Stimulated activated CD4-positive, alpha-beta T cell treated with anti-CD3 and anti-CD28 coated beads, Interleukin-1b, Interleukin-23, amount 100 ng/mL, for 48 hours (primary cell): ENCODE data around the gene IPO11.
"Not testable (repeated sequence)": the region's sequence is repeated elsewhere in the genome, so short reads cannot be mapped to it uniquely, and the experiment has no call there.

Experiments used
- DNase-seq: peaks from one replicate; pipeline ENCODE4 v3.0.0-alpha.2; 2020

The IPO11 gene

DNA sequence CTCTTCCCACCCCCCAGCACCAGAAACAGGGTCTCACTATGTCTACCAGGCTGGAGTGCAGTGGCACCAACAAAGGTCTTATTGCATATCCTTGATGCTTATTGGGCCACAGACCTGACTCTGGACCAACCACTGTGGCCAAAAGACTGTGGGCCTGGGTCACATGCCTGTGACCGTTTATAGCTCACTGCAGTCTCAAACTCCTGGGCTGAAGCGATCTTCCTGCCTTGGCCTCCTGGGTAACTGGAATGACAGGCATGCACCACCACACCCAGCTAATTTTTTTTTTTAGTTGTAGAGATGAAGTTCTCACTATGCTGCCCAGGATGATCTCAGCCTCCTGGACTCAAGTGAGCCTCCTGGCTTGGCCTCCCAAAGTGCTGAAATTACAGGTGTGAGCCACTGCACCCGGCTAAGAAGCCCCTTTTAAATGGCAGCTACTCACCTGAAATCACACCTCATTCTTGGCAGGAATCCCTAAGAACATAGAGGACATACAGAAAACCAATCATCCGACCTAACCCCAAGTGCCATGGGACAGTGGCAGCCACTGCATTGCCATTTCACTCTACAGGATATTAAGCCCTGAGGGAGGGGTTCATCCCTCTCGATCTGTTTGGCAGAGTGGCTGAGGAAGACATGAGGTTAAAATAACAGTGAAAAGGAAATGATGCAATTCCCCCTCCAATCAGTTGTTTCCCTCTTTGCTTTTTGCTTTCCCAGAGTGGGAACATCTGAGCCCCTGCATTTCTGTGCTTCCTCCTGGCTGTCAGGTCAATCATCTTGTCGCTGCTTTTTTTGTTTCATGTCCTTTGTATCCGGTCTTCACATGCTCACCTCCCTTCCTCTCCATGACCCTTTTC is 240.7 kb downstream of the IPO11 start:
- DNase-seq: no peak

DNA sequence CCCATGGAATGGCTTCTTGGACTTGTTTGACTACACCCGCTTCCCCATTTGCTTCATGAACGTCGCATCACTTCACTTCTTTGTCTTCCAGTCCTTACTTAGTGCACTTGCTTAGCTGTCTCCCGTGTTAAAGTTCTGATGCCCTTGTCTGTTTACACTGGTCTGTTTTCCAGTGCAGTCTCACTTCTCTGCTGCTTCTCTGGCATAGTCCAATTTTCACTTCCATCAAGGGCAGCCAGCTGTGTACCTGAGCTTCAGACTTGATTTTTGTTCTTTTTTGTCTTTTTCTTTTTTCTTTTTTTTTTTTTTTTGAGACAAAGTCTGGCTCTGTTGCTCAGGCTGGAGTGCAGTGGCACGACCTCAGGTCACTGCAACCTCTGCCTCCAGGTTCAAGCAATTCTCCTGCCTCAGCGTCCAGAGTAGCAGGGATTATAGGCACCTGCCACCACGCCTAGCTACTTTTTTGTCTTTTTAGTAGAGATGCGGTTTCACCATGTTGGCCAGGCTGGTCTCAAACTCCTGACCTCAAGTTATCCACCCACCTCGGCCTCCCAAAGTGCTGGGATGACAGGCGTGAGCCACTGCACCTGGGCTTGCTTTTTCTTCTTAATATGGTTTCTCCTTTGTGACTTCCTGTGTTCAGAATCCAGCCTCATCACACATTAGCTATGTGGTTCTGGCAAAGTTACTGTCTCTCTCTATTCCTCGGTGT is 241.5 kb downstream of the IPO11 start:
- DNase-seq: no peak

DNA sequence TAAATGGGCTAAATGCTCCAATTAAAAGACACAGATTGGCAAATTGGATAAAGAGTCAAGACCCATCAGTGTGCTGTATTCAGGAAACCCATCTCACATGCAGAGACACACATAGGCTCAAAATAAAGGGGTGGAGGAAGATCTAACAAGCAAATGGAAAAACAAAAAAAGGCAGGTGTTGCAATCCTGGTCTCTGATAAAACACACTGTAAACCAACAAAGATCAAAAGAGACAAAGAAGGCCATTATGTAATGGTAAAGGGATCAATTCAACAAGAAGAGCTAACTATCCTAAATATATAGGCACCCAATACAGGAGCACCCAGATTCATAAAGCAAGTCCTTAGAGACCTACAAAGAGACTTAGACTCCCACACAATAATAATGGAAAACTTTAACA is 245.2 kb downstream of the IPO11 start:
- DNase-seq: not testable (repeated sequence)

DNA sequence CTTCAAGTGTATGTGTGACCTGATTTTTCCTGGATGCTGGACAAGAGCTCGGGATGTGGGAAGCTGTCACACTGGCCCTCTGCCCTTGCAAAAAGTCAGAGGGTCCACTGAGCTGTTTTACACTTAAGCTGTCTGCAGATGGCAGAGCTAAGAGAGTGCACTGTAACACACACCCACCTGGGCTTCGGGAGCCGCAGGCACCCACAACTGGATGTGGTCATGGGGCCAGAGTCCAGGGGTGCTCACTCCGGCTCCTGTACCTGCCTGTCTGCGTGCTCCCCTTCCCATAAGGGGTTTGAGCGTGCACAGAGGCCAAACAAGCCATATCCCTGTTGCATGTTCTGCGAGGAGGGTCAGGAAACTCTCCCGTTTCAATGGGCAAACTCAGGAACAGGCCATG is 248.6 kb downstream of the IPO11 start:
- DNase-seq: no peak

DNA sequence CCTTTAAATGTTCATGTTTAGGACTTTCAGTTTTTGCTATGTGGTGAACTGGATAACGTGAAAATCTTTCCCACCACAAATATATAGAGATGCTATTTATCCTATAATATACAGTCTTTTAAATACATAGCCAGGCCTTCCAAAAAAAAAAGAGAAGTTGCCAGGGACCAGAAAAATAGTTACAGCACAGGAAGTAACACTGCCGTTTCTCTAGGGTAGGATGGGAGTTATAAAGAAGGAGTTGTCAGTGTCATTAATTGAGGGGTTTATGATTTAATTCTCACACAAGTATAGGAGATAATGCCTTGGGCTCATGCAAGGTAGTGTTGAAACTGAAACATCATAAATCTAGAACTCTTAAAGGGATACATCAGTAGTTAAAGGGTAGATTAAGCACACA is 250.0 kb downstream of the IPO11 start:
- DNase-seq: no peak

DNA sequence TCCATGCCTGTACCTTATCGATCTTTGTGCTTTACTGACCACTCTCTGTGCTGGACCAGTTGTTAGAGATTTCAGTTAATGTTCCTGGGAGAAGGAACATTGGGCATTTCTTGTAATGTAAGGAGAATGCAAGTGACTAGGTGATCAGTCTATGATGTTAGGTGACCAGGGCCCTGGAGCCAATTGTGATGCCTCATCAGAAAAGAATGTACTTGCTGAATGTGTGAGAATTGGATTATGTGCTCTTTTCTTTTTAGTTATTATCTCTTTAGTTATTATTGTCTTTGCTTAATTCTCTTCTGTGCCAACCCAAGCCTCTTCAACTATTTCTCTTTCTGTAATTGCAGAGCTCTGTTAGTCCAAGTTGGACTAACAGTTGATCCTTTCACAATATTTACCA is 258.9 kb downstream of the IPO11 start:
- no peak for DNase-seq

DNA sequence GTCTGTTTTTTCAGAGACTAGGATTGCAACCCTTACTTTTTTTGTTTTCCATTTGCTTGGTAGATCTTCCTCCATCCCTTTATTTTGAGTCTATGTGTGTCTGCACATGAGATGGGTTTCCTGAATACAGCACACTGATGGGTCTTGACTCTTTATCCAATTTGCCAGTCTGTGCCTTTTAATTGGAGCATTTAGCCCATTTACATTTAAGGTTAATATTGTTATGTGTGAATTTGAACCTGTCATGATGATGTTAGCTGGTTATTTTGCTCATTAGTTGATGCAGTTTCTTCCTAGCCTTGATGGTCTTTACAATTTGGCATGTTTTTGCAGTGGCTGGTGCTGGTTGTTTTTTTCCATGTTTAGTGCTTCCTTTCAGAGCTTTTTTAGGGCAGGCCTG is 264.0 kb downstream of the IPO11 start:
- DNase-seq: not testable (repeated sequence)
